Activated CD8-positive, alpha-beta memory T cell treated with anti-CD3 and anti-CD28 coated beads, Interleukin-2, amount 50 U/mL, for 1 hour (primary cell): Measurements from ENCODE around the gene ALOX15.
"Not testable (repeated sequence)": the region's sequence is repeated elsewhere in the genome, so short reads cannot be mapped to it uniquely, and the experiment has no call there.

Experiments
- DNase-seq: peaks from one replicate; pipeline ENCODE4 v3.0.0-alpha.2; 2020; ENCODE audit errors: extremely low read depth

The ALOX15 gene

DNA sequence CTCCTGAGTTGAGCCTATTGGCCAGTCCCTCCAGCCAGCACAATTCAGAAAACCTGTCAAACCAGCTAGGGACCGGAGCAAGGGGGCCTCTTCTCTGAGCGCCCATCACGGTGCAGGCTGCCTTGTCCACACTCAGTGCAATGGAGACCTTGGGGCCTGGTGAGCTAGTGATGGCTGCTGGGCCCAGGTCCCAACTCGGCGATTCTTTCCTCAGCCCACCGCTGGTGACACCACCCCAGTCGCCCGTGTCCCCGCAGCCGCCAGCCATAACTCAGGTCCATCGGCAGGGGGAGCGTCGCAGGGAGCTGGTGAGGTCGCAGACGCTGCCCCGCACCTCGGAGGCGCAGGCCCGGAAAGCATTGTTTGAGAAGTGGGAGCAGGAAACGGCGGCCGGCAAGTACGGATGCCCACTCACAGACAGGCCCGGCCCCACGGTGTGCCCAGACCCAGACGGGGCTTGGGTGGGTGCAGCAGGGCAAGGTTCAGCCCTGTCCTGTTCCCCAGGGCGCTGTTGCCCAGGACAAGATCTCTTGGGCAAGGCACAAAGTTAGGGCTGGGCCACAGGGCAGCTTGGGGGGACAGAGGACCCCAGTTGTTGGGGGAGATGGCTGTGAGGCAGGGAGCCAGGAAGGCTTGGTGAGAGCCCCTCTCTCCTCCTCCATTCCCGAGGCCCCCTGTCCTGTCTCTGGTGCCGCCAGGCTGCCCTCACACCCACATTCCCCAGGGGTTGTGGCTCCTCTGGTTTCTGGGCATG, 46.4 kb downstream of the ALOX15 start:
- no peak for DNase-seq

DNA sequence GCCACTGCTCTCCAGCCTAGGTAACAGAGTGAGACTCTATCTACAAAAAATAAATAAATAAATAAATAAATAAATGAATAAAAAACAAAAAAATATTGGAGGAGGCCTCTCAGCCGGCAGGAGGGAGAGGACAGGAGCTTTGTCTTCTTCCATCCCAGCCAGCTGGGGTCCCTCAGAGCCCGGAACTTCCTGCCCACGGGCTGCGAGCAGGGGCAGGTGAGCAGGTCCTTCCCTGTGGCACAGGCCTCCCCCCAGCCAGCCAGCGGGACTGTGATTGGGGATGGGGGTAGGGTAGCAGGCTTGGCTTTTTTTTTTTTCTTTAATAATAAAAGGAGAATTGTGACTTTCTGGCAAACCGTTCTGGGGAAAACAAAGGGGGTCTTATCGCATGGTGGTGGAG, 47.1 kb downstream of the ALOX15 start:
- no peak for DNase-seq

DNA sequence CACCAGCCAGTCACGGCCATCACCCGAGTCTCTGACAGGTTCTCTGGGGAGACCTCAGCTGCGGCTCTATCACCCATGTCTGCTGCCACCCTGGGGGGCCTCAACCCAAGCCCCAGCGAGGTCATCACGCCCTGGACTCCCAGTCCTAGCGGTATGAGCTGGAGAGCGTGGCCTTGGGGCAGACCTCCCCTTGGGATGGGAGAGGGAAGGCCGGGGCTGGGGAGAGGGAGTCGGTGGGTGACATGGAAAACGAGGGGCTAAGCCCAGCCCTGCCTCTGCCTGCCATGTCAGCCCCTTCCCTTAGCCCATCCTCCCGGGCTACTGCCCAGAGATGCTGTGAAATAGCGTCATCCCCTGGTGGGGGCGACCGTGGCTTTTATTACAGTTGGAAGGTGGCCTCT, 48.5 kb downstream of the ALOX15 start:
- no peak for DNase-seq

DNA sequence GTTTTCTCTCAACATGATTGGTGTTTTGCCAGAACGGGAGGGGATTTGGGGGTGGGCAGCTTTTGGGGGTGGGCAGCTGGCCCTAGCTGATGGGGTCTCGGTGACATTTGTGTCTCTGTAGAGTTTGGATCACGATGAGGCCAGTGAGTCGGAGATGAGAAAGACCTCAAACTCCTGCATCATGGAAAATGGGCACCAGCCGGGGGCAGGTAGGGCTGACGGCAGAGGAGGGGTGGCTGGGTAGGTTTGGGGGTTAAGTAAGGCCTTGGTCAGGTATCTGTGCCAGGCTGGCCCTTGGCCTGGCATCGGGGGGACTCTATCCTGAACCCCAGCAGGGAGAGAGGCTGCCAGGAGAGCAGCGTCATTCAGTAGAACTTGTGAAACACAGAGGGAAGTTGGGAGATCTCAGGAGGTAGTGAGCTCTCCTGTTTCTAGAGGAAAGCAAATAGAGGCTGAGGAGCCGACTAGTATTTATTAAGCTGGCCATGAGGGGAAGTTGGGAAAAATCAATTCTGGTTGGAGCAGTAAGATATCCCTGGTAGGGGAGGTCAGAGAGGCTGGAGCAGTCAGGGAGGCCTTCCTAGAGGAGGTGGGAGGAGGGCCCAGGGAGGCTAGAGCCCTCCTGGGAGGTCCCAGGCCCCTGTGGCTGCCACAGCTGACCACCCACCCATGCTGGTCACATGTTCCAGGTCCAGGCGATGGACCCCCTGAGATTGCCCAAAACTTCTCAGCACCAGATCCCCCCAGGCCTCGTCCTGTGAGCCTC, 49.1 kb downstream of the ALOX15 start:
- DNase-seq: no peak

DNA sequence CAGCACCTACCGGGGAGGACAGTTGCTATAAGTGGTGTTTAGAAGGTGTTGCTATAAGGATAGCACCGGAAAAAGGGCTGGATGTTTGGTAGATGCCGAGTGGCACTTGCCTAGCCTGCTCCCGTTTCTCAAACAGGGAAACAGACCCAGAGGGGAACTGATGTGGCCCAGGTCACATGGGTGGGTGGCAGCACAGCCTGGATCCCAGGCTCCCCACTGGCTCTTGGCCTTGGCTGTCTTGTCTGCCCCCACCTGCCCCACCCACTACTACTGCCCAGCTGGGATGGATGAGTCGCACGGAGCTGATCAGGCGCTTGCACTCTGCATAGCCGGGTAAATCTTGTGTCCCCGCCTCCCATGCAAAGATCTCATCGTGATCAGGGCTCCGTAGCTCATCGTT, 49.9 kb downstream of the ALOX15 start:
- no peak for DNase-seq

DNA sequence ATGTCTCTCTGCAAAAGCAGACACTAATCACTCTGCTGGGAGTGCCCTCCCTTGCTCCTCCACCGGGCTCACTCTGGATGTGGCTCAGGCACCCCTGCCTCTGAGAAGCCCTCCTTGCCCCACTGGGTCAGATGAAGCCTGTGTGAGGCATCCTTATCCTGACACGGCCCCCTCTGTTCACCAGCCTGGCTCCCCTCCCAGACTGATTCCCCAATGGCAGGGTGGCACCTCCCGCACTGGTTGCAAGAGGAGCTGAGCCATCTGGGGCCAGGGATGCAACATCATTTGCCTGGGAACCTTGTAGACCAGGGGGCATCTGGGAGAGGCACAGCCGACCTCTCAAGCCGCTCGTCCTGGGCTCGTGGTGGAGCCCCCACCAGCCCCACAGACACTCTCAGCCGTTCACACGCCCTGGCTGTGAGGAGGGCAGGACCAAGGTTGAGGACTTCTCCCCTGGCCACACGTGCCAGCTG, 50.5 kb downstream of the ALOX15 start:
- DNase-seq: no peak

DNA sequence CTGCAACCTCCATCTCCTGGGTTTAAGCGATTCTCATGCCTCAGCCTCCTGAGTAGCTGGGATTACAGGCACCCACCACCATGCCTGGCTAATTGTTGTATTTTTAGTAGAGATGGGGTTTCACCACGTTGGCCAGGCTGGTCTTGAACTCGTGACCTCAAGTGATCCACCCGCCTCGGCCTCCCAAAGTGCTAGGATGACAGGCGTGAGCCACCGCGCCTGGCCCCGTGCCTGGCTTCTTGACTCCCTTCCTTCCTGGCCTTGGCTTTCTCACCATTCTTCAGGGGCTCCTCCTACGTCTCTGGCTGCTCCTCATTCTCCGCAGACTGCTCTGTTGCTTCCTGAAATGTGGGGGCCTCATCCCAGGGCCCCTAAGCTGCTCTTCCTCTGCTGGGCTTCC, 51.4 kb downstream of the ALOX15 start:
- not testable (repeated sequence) for DNase-seq

DNA sequence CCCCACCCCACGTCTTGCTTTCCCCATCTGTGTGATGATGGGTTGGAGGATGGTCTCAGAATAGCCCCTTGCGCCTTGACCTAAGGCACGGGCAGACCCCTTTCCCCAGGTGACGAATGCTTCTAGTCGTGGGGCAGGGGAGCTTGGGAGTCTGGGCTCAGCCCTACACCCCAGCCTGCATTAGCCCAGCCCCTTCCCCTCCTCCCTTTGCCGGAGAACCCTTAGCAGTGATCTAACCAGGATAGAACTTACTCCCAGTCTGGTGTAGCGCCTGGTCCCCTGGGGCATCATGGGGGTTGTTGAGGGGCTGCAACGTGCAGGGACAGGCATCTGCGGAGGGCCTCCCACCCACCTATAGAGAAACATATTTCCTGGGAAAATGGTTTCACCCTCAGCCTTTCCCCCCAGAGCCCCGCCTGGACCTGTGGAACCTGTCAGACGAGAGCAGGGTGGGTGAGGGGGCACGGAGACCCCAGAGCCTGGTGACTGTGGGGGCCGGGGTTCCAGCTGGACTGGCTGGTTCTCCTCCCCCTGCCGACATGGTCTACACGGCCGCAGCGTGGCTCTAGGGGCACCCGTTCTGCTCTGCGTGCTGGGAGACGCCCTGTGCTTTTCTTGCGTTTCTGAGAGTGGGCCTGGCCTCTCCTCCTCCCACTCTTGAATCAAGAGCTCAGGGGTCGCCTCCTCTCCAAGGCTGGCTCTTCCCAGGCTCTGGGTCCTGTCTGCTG, 52.4 kb downstream of the ALOX15 start:
- DNase-seq: no peak

DNA sequence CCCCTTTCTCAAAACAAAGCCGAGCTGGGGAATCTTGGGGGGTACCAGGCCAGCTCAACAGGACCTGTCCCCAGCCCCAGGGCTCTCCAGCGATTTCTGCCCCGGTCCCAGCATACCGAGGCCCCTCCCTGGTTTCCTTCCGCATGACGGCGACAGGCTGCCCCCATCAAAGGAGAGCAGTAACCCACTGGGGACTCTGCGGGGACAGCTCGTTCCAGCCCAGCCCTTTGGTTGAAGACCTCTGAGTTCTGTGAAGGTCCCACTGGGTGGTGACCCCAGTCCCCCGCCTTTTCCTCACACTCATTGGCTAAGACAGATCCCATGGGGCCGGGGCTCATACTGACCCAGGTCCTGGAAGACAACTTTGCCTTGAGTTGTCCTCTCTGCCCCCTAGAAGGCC, 53.1 kb downstream of the ALOX15 start:
- DNase-seq: no peak

DNA sequence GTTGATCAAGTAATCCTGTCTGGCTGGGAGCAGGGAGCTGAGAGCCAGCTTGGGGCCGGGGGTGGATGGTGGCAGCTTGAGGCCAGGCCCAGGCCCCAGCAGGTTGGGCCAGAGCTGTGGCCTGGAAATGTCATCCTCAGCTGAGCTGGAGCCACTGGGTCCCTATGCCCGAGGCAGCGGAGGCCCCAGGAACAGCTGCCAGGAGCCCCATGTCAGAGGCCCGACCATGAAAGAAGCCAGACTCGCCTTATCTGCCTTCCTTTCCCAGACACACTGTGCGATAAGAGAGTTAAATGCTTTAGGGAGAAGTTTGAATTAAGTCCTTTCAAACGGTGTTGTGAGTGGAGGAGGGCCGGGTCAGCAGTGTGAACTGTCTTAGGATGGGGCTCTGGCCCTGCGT, 53.7 kb downstream of the ALOX15 start:
- DNase-seq: no peak

DNA sequence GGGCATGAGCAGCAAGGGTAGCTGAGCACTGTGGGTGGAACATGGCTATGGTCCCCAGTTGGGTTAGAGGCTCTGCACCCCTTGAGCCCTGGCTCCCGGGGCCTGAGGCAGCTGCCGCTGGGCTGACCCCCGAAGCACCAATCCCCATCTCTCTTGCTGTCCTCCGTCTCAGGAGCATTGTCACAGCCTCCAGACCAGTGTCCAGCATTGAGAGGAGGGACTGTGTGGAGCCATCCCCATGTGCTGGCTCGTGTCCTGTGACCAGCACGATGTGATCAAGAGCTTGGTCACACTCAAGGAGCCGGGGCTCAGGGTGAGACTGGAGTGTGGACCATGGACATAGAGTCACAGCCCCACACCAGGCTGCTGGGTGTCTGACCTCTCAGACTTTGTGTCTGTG, 54.3 kb downstream of the ALOX15 start:
- no peak for DNase-seq

DNA sequence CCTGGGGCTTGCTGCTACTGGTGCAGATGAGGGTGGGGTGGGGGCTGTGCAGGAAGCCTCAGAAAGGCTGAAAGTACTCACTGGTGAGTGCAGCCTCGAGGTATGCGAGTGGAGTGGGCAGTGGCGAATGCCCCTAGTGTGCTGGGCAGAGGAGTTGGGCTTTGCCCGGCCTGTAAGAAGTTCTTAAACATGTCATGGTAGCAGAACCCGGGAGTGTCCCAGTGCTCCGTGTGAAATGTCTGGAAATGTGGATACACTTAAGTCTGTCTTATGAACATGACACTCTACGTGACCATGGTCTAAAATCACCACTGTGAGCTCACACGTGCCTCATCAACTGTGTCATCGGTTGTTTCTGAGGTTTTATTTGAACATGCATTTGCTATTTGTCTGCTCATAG, 55.4 kb downstream of the ALOX15 start:
- DNase-seq: no peak

DNA sequence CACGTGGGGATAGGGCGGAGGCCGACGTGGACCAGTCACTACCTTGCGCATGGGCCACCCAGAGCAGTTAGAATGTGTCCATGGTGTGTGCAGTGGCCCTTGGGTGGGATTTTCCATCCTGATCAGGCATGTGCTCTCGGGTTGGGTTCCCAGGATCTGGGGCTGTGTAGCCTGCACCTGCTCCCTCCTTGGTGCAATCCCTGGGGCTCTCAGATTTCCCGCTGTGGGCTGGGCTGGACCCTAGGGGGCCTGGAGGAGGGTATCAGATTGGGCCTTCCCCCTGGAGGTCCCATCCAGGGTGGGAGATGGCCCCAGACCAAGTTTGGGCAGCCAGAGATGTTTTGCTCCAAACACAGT, 55.9 kb downstream of the ALOX15 start:
- DNase-seq: no peak

DNA sequence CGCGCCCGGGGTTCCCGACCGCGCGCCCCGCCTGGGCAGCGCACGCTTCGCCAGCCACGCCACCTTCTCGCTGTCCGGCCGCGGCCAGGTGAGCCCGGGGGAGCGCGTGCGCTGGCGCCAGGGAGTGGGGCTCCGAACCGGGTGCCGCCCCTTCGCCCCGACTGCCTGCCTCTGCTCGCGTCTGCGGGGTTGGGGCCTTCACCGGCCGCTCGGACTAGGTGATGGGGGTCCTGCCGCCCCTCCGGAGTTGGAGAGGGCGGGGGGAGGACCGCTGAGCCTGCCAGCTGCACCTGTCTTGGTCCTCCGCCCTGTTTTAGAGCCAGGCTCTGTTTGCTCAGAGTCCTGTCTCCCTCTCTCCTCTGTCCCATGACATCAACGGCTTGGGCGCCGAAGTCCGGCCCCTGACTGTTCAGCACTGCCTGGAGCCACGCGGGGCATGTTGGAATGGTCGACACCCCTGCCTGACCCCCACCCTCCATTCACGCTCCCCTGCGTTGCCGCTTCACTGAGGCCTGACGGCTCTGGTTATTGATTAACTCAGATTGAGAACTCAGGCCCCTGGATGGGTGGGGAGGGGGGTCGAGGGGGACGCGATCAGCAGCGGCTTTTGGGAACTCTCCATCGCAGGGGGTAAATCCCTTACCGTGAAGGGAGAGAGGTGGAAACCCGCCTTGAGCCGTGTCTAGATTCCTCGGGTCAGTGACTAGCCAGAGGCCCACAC, 56.4 kb downstream of the ALOX15 start:
- no peak for DNase-seq

DNA sequence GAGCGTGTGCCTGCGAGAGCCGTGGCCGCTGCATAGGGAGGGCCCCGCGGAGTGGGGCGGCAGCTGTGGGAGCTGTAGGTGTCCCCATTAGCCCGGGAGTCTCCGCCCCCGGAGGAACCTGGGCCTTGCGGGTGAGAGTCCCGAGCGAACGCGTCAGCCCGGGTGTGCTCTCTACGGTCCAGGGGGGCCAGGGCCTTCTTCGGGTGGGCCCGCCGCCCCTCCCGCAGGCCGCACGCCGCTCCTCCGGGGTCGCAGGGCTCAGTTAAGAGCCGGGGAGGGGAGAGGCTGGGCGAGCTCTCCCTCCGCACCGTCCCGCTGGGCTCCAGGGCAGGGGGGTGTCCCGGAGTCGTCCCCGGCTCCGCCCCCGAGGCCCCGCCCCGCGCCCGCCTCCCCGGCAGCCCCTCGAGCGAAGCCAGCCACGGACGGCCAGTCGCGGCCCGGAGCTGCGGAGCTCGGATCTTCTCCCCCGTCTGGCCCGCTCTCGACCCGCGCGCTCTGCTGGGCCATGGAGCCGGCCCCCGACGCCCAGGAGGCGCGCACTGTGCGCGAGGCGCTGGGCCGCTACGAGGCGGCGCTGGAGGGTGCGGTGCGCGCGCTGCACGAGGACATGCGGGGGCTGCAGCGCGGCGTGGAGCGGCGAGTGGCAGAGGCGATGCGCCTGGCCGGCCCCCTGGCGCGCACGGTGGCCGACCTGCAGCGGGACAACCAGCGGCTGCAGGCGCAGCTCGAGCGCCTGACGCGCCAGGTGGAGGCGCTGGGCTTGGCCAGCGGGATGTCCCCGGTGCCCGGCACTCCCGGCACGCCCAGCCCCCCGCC, 57.2 kb downstream of the ALOX15 start, which contains the start of gene SMTNL2:
Gene SMTNL2 (plus strand): TSS at position 429 of the 816 bp plus-strand sequence. CDS start 77 bp downstream, at position 506.
- DNase-seq: no peak

DNA sequence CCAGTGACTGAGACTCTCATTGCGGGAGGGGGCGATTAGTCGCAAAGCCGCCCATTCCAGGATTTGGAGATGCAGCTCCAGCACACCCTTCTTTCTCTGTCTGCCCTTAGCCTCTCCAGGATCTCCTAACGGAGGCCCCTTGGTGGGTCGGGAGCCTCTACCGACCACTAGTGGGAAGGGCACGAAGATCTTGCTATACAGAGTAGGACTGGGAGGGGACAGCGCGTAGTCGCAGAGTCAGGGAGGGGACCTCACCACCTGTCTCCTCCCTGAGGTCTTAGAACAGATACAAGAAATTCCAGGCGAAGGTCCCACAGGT, 57.7 kb downstream of the ALOX15 start:
- no peak for DNase-seq

DNA sequence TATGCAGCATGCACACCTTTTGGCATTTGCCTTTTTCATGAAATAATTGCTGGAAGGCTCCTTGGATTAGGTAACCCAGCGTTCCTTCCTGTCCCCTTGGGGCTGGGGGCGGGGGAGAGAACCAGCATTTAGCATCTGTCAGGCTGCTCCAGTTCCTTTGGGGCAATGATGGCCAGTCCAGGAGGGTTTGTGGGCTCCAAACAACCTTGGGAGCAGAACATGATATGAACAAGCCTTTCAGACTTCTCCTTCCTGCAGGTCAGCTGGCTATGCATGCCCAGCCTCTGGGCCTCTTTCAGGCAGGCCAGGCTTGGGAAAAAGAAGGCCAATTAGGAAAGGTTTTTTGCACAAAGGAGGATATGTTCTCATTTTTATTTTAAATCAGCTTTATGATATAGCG, 58.3 kb downstream of the ALOX15 start:
- no peak for DNase-seq

DNA sequence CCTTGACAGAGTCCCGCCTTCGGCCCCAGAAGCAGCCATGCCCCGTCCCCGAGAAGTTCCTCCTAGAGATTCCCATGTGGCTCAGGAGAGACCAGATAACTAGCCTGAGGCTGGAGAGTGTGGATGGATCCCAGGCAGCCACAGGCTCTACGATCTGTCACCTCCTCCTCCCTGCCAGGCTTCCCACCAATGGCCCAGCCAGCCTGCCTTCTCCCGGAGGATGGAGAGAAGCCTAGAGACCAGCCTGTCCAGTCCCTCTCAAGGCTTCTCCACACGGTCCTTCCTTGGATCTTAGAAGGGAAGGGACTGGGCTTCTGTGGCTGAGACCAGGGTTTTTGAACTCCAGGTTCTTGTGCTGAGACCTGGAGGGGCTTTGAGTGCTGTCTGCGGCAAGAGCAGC, 58.8 kb downstream of the ALOX15 start:
- no peak for DNase-seq

DNA sequence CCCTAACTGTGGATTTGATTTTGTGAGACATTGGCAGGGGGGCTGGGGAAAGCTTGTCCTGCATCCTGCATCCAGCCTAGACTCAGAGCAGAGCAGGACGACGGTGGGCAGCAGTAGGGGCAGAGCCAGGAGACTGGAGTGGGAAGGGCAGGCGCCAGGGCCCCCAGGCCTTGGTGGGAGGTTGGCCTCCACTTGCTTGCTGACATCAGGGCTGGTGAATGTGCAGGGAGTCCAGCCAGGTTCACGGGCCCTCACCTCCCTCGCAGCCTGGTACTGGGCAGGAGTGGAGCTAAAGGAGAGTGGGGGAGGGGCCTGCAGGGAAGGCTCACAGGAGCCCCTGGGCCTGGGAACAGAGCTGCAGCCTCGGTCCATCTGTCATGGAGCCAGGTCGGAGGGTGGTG, 59.4 kb downstream of the ALOX15 start:
- no peak for DNase-seq
